NCI-H187 treated with DMSO at 0.1 percent for 48 hours (cell line): Measurements from ENCODE around the gene SEMA3G.

Experiments
- DNase-seq: peaks from one replicate; lab custom pipeline; 2025; lab: John Stamatoyannopoulos, UW

SEMA3G gene

GRCh38 chr3:52394751-52395502 is 50.0 kb downstream of the SEMA3G start:
- DNase-seq, result no peak

- no peak for DNase-seq
Observed at GRCh38 chr3:52393959-52394670, 50.8 kb downstream of the SEMA3G start.

- no peak for DNase-seq
Observed at GRCh38 chr3:52393131-52393807, 51.6 kb downstream of the SEMA3G start.

- no peak for DNase-seq
Observed at GRCh38 chr3:52392216-52392930, 52.5 kb downstream of the SEMA3G start.

- no peak for DNase-seq
Observed at GRCh38 chr3:52391096-52391495, 53.8 kb downstream of the SEMA3G start.

GRCh38 chr3:52388933-52389332 is 56.0 kb downstream of the SEMA3G start:
- DNase-seq, result no peak

GRCh38 chr3:52388348-52388821 is 56.5 kb downstream of the SEMA3G start:
- DNase-seq, result no peak

- no peak for DNase-seq
Observed at GRCh38 chr3:52387481-52387880, 57.4 kb downstream of the SEMA3G start.

GRCh38 chr3:52385157-52385556 is 59.7 kb downstream of the SEMA3G start:
- DNase-seq, result no peak

GRCh38 chr3:52384019-52384761 is 60.7 kb downstream of the SEMA3G start:
- no peak for DNase-seq

- no peak for DNase-seq
Observed at GRCh38 chr3:52383446-52383845, 61.5 kb downstream of the SEMA3G start.
